ENCODE results near the gene FAT4. TPM values are rescaled to one million over a fixed set of nuclear protein-coding genes. Genes with fewer than 3 reads are reported as not detected.

The FAT4 gene
- total RNA-seq, 1 donor from 2014 or later, result 16.8 TPM

DNA sequence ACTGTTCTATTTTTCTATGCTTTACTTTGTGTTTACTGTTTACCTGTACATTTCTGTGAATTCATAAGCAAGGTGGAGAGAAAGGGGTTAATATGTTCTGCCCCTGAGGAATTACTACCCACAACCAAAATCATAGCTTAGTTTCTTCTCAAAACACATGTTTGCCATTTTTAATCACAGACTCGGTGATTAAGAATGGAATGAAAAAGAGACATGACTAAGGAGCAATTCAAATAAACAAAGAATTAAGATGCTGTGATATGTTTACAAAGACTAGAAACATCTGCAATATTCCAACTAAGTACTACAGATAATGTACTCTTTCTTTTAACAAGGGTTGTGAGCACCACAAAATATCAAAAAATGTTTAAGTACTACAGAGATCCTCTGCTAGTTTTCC, 11.7 kb upstream of the FAT4 start:
- Histone ChIP-seq H3K4me3 (no peak overlapping the region), H3K27me3 (no peaks in the 10 kb centered on the region), H3K4me1 (no peaks in the 10 kb centered on the region), H3K9me3 (no peaks in the 10 kb centered on the region), H3K27ac (no peak overlapping the region), H3K36me3 (no peaks in the 10 kb centered on the region)
- intact Hi-C loops (cut with DNase I), result no loop called here
- TF ChIP-seq, protein P1, sequence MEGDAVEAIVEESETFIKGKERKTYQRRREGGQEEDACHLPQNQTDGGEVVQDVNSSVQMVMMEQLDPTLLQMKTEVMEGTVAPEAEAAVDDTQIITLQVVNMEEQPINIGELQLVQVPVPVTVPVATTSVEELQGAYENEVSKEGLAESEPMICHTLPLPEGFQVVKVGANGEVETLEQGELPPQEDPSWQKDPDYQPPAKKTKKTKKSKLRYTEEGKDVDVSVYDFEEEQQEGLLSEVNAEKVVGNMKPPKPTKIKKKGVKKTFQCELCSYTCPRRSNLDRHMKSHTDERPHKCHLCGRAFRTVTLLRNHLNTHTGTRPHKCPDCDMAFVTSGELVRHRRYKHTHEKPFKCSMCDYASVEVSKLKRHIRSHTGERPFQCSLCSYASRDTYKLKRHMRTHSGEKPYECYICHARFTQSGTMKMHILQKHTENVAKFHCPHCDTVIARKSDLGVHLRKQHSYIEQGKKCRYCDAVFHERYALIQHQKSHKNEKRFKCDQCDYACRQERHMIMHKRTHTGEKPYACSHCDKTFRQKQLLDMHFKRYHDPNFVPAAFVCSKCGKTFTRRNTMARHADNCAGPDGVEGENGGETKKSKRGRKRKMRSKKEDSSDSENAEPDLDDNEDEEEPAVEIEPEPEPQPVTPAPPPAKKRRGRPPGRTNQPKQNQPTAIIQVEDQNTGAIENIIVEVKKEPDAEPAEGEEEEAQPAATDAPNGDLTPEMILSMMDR (IDR thresholded peaks at IDR 0.05), result no peak
- no peak for DNase-seq (ENCODE audit: low spot score in 2 of 2)

DNA sequence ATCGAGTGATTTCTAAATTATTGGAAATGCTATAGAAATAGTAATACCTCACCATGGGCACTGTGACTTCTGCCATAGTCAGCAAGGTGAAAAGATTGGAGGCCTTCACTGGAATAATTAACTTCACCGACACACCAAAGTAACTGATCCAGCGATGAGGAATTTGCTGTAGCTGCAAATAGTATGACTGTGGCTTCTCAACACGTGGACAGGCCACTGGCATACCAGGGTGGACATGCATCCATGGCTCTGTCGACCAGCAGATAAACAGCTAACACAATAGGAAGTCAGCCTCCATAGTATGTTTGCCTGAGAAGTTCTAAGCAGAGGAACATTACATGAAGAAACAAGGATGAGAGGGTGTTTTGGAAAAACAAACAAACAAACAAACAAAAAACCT, 10.9 kb upstream of the FAT4 start:
- TF ChIP-seq, protein P1 (IDR thresholded peaks at IDR 0.05), result no peak
- intact Hi-C loops (cut with DNase I), result no loop called here
- H3K4me3 ChIP-seq, result no peak overlapping the region
- DNase-seq (ENCODE audit: low spot score in 2 of 2), result no peak
- no peaks in the 10 kb centered on the region for H3K9me3 ChIP-seq
- no peaks in the 10 kb centered on the region for H3K27me3 ChIP-seq
- no peaks in the 10 kb centered on the region for H3K36me3 ChIP-seq
- H3K27ac ChIP-seq, result no peak overlapping the region
- H3K4me1 ChIP-seq, result no peaks in the 10 kb centered on the region

DNA sequence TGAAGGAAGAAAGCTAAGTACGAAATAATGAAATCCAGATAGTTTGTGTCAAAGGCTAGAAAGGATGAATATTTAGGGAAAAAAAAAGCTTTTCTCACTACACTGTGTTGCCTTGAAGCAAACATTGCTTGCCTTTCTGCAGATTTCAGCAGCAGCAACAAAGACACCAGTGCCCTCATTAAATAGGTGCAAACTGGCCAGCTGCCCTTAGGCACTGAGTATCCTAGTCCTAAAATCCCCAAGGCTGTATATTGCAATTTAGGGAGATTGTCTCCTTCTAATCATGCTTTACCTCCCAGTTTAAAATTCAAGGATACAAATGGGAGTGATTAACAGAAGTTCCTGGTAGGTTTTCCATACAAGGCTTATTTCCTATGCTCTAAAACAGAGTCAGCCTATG, 8.6 kb upstream of the FAT4 start:
- H3K4me1 ChIP-seq, result no peaks in the 10 kb centered on the region
- H3K27ac ChIP-seq, result no peak overlapping the region
- TF ChIP-seq, protein P1 (IDR thresholded peaks at IDR 0.05), result no peak
- no peaks in the 10 kb centered on the region for H3K9me3 ChIP-seq
- no peak for DNase-seq (ENCODE audit: low spot score in 2 of 2)
- intact Hi-C loops (cut with DNase I), result no loop called here
- no peaks in the 10 kb centered on the region for H3K27me3 ChIP-seq
- no peaks in the 10 kb centered on the region for H3K36me3 ChIP-seq
- H3K4me3 ChIP-seq, result no peak overlapping the region

DNA sequence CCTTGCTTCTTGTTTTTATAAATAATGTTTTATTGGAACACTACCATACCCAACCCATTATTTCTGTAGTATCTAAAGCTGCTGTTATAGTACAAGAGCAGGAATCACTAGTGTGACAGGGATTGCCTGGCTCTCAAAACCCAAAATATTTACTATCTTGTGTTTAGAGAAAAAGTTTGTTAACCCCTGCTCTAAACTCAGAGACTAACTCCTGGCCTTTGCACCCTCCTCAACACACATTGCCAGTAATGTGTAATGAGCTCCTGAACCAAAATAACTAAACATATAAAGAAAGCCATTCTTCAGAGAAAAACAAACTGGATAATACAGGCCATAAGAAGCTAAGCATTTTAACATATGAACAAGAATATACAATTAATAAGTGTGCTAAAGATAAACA, 8.2 kb upstream of the FAT4 start:
- Histone ChIP-seq H3K36me3 (no peaks in the 10 kb centered on the region), H3K27ac (no peak overlapping the region), H3K9me3 (no peaks in the 10 kb centered on the region), H3K27me3 (no peaks in the 10 kb centered on the region), H3K4me3 (no peak overlapping the region), H3K4me1 (no peaks in the 10 kb centered on the region)
- DNase-seq (ENCODE audit: low spot score in 2 of 2), result no peak
- intact Hi-C loops (cut with DNase I), result no loop called here
- TF ChIP-seq, protein P1 (IDR thresholded peaks at IDR 0.05), result no peak

DNA sequence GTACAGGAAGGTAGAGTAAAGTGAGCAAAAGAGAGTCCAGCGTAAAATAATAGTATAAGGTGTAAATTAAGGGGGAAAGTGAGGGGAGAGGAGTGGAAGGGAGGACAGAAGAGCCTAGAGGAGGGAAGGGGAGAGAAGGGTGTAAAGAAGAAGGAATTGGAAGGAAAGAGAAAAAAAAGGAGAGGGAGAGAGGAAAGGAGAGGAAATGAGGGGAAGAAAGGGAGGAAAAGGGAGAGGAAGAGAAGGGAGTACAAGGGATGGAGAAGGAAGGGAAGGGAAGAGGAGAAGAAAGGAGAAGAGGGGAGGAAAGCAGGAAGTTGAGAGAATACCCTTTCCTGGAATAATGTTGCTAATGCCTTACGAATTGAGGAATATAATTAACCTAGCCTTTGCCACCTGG, 3.3 kb upstream of the FAT4 start:
- intact Hi-C loops (cut with DNase I), result loop anchor here (5.0 kb wide), 1 partner anchor 1291 kb away; no protein-coding TSS in a partner anchor
- no peaks in the 10 kb centered on the region for H3K27me3 ChIP-seq
- no peaks in the 10 kb centered on the region for H3K9me3 ChIP-seq
- no peak overlapping the region for H3K27ac ChIP-seq
- H3K4me3 ChIP-seq, result no peak overlapping the region
- no peaks in the 10 kb centered on the region for H3K4me1 ChIP-seq
- no peak for DNase-seq (ENCODE audit: low spot score in 2 of 2)
- TF ChIP-seq, protein P1 (IDR thresholded peaks at IDR 0.05), result no peak
- no peaks in the 10 kb centered on the region for H3K36me3 ChIP-seq

DNA sequence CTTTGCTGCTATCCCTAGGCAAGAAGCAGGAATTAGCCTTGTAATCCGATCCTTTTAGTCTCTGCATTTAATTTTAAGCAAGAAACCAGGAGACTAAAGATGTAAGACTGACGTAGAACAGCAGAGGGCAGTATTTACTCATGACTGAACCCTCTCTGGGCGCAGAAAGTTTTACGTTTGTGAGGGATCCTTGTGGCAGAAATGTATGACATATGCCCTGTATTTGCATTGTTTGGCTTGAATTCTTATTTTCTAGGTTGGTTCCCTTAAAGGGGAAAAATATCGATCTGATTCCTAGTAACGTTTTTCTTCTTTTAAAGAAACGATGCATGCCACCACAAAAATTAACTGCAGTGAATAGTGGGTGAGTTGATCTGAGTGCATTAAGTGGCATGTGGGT, 1.3 kb upstream of the FAT4 start:
- H3K27me3 ChIP-seq, result no peaks in the 10 kb centered on the region
- no peaks in the 10 kb centered on the region for H3K36me3 ChIP-seq
- H3K9me3 ChIP-seq, result no peaks in the 10 kb centered on the region
- TF ChIP-seq, protein P1 (IDR thresholded peaks at IDR 0.05), result peak; percentile 77 to 88 (median 86)
- intact Hi-C loops (cut with DNase I), result loop anchor here (5.0 kb wide), 1 partner anchor 1289 kb away; no protein-coding TSS in a partner anchor
- peaks cover 0 to 5% of the 10 kb centered on the region in 2 donors for H3K4me1 ChIP-seq
- H3K4me3 ChIP-seq, result peak overlapping the region in 1 of 2 donors; percentile 87
- peak in 1 of 2 donors; percentile 65 for DNase-seq (ENCODE audit: low spot score in 2 of 2)
- H3K27ac ChIP-seq, result no peak overlapping the region
